Stimulated activated naive CD8-positive, alpha-beta T cell treated with anti-CD3 and anti-CD28 coated beads, Interleukin-15, Interleukin-2, amounts not matched to agents 100 ng/mL and 50 ng/mL, for 24 hours (primary cell): ENCODE measurements around the gene SLC13A3.

Experiments
- H3K27ac Mint-ChIP-seq: one replicate; pipeline ENCODE4 v1.8.0; 2021; ENCODE audit warnings: mild to moderate bottlenecking, mixed read lengths
- H3K27me3 Mint-ChIP-seq: one replicate; pipeline ENCODE4 v1.8.0; 2021; ENCODE audit warnings: mixed read lengths
- H3K36me3 Mint-ChIP-seq: one replicate; pipeline ENCODE4 v1.8.0; 2021; ENCODE audit warnings: low read depth, mixed read lengths
- H3K4me1 Mint-ChIP-seq: one replicate; pipeline ENCODE4 v1.8.0; 2021; ENCODE audit warnings: low read depth, mixed read lengths
- H3K4me3 Mint-ChIP-seq: one replicate; pipeline ENCODE4 v1.8.0; 2021; ENCODE audit warnings: mild to moderate bottlenecking, mixed read lengths
- H3K9me3 Mint-ChIP-seq: one replicate; pipeline ENCODE4 v1.8.0; 2021; ENCODE audit warnings: mixed read lengths

The SLC13A3 gene

DNA sequence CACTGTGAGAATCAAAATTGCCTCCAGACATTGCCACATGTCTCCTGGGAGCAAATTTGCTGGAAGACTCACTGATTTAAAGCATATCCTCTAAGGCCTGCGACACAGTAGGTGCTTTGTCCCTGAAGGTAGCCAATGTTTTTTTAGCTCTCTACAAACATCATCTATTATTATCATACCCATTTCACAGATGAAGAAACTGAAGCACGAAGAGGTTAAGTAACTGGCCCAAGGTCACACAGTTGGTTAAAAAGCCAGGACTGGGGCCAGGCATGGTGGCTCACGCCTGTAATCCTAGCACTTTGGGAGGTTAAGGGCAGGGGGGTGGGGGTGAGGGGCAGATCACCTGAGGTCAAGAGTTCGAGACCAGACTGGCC lies 12.4 kb downstream of the SLC13A3 start:
- H3K27ac Mint-ChIP-seq, result no peak overlapping the region
- H3K4me1 Mint-ChIP-seq, result no peaks in the 10 kb centered on the region
- no peaks in the 10 kb centered on the region for H3K9me3 Mint-ChIP-seq
- no peaks in the 10 kb centered on the region for H3K36me3 Mint-ChIP-seq
- H3K27me3 Mint-ChIP-seq, result peaks cover 8% of the 10 kb centered on the region
- H3K4me3 Mint-ChIP-seq, result no peak overlapping the region

DNA sequence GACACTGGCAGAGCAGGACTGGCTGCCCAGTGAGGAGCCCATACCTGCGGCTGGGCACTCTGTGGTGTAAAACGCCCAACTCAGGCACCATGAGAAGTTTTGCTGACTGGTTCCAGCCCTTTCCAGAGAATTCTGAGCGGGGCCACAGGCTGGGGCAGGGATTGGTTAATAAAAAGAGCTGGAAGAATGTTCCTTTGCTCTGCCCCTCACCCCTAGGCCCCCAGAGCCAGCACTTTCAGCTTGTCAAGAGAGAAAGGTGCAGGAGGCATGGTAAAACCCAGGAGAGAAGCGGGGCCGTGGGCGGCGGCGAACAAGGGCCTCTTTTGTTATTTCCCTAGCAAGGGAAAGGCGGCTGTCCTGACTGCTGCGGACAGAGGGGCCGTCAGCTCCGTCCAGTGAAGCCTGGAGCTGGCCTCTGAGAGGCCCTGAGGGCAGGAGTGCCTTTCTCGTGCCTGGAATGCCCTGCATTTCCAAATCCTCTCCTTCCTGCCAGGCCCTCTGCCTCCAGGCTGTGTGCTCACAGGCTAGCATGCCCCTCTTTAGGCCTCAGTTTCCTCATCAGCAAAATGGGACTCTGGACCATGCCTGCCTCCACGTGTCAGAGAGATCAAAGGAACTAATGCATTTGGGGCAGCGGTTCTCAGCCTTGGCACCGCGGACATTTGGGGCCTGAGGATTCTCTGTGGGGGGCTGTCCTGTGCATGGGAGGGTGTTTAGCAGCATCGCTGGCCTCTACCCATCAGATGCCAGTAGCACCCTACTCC lies 12.9 kb downstream of the SLC13A3 start:
- Mint-ChIP-seq H3K4me3 (no peak overlapping the region), H3K27ac (no peak overlapping the region), H3K27me3 (peaks cover 8% of the 10 kb centered on the region), H3K4me1 (no peaks in the 10 kb centered on the region), H3K9me3 (no peaks in the 10 kb centered on the region), H3K36me3 (no peaks in the 10 kb centered on the region)

DNA sequence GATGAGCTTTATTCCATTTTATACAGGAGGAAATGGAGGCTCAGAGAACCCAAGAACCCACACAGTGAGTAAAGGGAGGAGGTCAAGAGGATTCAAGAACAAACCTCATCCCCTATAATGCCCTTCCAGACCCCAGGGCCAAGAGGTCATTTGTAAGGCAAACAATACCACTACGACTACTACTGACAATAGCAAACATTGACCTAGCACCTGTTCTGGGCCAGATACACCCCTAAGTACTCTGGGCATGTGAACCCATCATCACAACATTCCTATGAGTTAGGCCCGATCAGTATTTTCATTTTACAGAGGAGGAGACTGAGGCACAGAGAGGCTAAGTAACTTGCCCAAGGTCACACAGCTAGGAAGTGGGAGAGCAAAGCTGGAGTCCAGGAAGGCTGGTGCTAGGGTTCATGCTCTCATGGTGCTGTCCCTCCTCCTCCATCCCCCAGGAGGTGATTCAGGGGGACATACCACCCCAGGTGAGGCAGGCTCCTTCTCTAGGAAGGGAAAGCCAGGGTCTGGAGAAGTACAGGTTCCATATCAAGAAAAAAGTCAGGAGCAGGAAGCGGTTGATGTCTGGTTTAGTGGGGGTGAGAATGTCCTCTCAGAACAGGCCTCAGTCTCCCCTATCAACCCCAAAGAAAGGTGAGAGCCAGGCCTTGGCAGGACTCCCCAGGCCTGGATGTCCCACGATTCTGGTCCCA lies 13.7 kb downstream of the SLC13A3 start:
- Mint-ChIP-seq H3K36me3 (no peaks in the 10 kb centered on the region), H3K4me3 (no peak overlapping the region), H3K9me3 (no peaks in the 10 kb centered on the region), H3K27ac (no peak overlapping the region), H3K4me1 (no peaks in the 10 kb centered on the region), H3K27me3 (peaks cover 13% of the 10 kb centered on the region)

DNA sequence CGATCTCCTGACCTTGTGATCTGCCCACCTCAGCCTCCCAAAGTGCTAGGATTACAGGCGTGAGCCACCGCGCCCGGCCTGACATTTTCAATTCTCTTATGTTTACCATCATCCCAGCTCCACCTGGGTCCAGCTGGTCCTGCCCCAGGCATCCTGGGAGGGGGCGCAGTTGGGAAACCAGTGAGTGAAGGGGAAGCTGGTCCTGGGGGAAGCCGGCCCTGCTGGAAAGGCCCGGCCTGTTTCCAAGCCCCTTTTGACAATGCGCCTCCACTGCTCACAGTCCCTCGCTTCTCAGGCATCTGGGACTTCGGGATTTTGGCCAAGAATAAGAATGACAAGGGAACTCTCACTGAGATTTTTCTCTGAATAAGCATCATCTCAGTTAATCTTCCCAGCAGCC lies 14.2 kb downstream of the SLC13A3 start:
- Mint-ChIP-seq H3K4me3 (no peak overlapping the region), H3K4me1 (no peaks in the 10 kb centered on the region), H3K27ac (no peak overlapping the region), H3K9me3 (no peaks in the 10 kb centered on the region), H3K27me3 (peaks cover 14% of the 10 kb centered on the region), H3K36me3 (no peaks in the 10 kb centered on the region)

DNA sequence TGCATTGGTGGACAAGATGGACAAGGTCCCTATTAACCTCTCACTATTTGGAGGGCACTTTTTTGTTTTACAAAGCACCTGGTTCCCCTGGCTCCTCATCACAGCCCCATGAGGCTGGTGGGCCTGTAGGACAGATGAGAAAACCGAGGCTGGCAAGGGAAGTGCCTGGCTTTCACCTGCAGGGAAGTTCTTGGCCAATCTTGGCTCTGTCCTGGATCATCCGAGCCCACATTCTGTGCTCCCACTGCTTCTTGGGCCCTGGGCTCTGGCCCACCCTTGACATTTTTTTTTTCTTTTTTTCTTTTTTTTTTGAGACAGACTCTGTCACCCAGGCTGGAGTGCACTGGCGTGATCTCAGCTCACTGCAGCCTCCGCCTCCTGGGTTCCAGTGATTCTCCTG lies 14.7 kb downstream of the SLC13A3 start:
- no peaks in the 10 kb centered on the region for H3K4me1 Mint-ChIP-seq
- no peaks in the 10 kb centered on the region for H3K36me3 Mint-ChIP-seq
- H3K4me3 Mint-ChIP-seq, result no peak overlapping the region
- peaks cover 15% of the 10 kb centered on the region for H3K27me3 Mint-ChIP-seq
- H3K27ac Mint-ChIP-seq, result no peak overlapping the region
- no peaks in the 10 kb centered on the region for H3K9me3 Mint-ChIP-seq

DNA sequence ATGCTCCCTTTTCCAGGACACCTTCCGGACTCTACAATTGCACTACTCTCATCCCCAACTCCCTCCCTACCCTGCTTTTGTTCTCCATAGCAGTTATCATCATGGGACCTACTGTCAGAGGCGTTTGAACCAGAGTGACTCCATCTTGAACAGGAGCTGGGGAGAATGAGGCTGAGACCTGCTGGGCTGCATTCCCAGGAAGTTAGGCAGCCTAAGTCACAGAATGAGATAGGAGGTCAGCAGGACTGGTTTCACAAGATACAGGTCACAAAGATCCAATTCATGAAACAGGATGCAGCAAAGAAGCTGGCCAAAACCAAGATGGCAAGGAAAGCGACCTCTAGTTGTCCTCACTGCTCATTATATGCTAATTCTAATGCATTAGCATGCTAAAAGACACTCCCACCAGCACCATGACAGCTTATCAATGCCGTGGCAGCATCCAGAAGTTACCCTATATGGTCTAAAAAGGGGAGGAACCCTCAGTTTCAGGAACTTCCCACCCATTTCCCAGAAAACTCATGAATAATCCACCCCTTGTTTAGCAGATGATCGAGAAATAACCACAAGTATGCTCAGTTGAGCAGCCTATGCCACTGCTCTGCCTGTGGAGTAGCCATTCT lies 15.6 kb downstream of the SLC13A3 start:
- Mint-ChIP-seq H3K4me3 (no peak overlapping the region), H3K9me3 (no peaks in the 10 kb centered on the region), H3K4me1 (no peaks in the 10 kb centered on the region), H3K27ac (no peak overlapping the region), H3K36me3 (no peaks in the 10 kb centered on the region), H3K27me3 (peaks cover 20% of the 10 kb centered on the region)

DNA sequence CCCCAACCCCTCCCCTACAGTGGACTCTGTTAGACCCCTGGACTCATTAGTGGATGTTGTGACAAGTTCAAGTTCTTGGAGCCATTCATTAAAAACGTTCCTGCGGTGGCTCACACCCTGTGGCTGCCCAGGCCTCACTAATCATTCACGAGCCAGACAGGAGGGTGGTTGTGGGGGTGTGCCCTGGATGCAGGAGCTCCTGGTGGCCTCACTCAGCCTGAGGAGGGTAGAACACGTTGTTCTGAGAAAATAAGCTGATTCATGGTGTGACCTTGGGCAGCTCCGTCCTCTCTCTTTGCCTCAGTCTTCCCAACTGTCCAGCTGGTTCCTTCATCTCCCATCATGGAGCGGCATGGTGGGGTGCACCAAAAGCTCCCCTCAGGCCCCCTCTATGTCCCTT lies 16.7 kb downstream of the SLC13A3 start:
- no peaks in the 10 kb centered on the region for H3K36me3 Mint-ChIP-seq
- no peaks in the 10 kb centered on the region for H3K4me1 Mint-ChIP-seq
- H3K27me3 Mint-ChIP-seq, result peaks cover 24% of the 10 kb centered on the region
- H3K27ac Mint-ChIP-seq, result no peak overlapping the region
- no peaks in the 10 kb centered on the region for H3K9me3 Mint-ChIP-seq
- H3K4me3 Mint-ChIP-seq, result no peak overlapping the region

DNA sequence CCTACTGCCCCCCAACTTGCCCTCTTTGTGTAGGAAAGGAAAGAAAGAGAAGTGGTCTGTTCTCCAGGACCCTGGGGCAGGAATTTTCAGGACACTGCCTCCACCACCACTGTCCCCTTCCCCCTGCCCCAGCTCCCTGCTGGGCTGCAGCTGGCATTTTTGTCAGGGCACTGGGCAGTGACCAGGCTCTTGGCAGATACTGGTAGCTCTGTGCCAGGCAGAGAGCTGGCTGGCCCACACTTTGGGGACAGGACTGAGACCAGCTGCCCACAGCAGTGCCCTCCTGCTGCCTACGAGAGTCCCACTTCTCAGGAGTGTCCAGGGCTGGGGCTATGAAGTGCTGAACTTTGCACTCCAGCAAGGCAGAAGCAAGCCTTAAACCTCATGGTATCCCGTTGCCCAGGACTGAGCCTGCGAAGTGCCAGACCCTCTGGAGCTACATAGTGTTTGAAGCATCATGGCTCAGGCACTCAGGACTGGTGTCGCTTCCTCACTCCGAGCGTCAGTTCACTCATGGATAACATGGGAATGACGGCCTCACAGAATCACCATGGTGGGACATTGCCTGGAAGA lies 19.3 kb downstream of the SLC13A3 start:
- Mint-ChIP-seq H3K4me1 (no peaks in the 10 kb centered on the region), H3K27ac (no peak overlapping the region), H3K36me3 (no peaks in the 10 kb centered on the region)

DNA sequence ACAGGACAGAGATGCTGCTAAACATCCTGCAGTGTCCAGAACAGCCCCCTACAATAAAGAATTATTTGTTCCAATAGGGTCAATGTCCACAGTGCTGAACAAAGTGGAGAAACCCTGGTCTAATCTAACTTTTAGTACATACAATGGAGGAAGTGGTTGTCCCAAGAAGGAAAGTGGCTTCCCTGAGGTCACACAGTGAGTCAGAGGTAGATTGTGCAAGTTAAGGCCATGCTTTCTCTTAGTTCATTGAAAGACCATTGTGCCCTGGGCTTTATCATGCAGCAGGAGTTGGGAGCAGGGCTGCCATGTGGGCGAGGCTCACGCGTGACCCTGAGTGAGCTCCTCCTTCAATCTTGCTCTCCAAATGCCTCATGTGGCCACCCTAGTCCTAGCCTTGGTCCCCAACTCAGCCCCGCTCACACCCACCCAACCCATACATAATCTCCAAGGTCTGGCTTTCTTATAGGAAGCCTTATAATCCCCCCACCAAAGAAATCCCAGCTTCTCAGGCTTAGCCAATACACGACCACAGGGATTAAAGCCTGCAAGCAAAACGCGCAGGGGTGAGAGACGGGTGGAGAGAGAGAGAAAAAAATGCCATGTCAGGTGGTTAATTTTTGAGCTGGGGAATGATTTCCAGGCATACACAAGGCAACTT lies 19.9 kb downstream of the SLC13A3 start:
- H3K27ac Mint-ChIP-seq, result no peak overlapping the region
- peaks cover 32% of the 10 kb centered on the region for H3K27me3 Mint-ChIP-seq
- no peaks in the 10 kb centered on the region for H3K36me3 Mint-ChIP-seq

More for the DNA sequence above, 19.3 kb downstream of the SLC13A3 start:
- Mint-ChIP-seq H3K9me3 (no peaks in the 10 kb centered on the region), H3K4me3 (no peak overlapping the region), H3K27me3 (peaks cover 29% of the 10 kb centered on the region)

DNA sequence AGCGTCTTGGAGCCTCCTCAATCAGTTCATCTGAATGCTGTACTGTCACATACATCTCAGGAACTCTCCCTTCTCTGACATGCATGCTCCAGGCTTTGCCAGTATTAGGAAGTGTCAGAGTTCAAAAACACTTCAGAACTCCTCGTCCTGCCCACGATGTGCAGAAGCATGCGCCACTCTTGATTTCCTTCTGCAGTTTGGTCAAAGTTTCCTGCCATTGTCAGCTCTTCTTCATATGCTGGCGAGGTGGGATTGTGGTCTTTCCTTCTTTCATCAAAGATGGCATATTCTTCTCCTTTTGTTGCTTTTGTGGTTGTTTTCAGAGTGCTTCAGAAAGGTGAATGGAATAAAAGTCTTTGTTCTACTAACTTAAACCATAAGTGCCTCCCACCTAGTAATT lies 21.0 kb downstream of the SLC13A3 start:
- Mint-ChIP-seq H3K4me1 (no peaks in the 10 kb centered on the region), H3K27me3 (peaks cover 32% of the 10 kb centered on the region), H3K9me3 (peaks cover 5% of the 10 kb centered on the region), H3K27ac (no peak overlapping the region), H3K4me3 (no peak overlapping the region), H3K36me3 (no peaks in the 10 kb centered on the region)

More for the DNA sequence above, 19.9 kb downstream of the SLC13A3 start:
- no peaks in the 10 kb centered on the region for H3K9me3 Mint-ChIP-seq
- H3K4me3 Mint-ChIP-seq, result no peak overlapping the region
- no peaks in the 10 kb centered on the region for H3K4me1 Mint-ChIP-seq

DNA sequence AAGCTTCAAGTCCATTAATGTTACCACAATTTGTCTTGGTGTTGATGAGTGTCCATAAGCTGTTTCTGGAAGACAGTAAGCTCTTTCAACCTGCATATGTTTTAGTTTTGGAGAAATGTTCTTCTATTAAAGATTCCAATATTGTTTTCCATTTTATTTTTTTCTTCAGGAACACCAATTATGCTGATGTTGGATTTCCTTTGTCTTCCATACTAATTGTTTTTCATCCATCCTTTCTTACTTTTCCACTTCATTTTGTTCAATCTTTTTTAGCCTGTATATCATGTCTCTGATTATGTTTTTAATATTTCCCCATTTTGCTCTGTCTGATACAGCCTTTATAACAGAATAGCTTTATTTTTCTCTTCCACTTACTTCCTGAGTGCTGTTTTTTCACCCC lies 21.9 kb downstream of the SLC13A3 start:
- Mint-ChIP-seq H3K27ac (no peak overlapping the region), H3K9me3 (peaks cover 10% of the 10 kb centered on the region), H3K36me3 (no peaks in the 10 kb centered on the region), H3K4me1 (no peaks in the 10 kb centered on the region), H3K4me3 (no peak overlapping the region), H3K27me3 (peaks cover 24% of the 10 kb centered on the region)

DNA sequence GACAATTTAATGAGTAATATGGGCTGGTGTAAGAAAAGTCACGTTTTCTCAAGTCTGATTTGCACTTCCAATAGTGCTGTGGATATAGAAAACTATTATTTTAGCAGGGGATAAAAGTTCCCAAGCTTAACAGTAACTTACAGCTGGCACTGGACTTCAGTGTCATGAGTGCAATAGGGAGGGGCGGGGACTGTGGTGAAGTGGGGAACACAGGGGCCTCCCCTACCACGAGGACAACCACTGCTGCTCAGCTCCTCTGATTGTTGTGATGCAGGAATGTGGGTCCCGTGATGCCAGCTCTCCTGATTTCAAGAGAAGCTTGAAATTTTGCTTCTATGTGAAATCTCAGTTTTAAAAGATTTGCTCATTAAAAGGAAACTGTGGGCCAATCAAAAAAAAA lies 24.0 kb downstream of the SLC13A3 start:
- H3K27me3 Mint-ChIP-seq, result peaks cover 33% of the 10 kb centered on the region
- H3K4me3 Mint-ChIP-seq, result no peak overlapping the region
- H3K4me1 Mint-ChIP-seq, result no peaks in the 10 kb centered on the region
- no peak overlapping the region for H3K27ac Mint-ChIP-seq
- peaks cover 18% of the 10 kb centered on the region for H3K9me3 Mint-ChIP-seq
- H3K36me3 Mint-ChIP-seq, result no peaks in the 10 kb centered on the region

DNA sequence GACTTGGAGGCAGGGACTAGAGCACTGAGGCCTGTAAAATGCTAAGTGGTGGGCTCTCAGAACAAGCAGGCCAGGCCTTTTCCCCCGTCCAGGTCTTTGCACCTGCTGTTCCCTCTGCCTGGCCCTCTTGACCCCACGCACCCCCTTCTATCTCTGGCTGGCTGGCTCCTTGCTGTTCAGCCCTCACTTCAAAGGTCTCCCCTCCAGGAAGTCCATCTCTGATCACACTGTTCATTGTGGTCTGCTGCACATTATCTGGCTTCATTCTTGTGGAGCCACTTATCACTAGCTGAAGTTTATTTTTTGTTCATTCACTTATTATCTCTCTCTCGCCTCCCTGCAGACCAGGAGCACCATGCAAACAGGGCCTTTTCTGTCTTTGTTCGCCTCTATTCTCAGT lies 24.5 kb downstream of the SLC13A3 start:
- Mint-ChIP-seq H3K27ac (no peak overlapping the region), H3K36me3 (no peaks in the 10 kb centered on the region), H3K27me3 (peaks cover 33% of the 10 kb centered on the region), H3K9me3 (peaks cover 18% of the 10 kb centered on the region), H3K4me3 (no peak overlapping the region), H3K4me1 (no peaks in the 10 kb centered on the region)

DNA sequence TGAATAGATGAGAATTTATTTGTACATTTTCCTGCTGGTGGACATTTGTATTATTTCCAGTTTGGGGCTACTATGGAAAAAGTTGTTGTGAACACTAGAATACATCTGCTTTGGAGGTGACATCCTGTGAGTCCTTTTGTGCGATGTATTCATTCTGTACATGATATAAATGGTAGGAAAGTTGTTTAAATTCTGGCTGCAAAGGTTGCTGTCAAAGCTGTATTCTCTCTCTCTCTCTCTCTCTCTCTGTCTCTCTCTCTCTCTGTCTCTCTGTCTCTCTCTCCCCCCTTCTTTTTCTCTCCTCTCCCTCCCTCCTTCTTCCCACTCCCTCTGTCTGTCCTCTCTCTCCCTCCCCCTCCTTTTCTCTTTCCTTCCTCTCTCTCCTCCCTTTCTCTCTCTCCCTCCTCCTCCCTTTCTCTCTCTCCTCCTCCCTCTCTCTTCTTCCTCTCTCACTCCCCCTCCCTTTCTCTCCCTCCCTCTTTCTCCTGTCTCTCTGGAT lies 25.3 kb downstream of the SLC13A3 start:
- Mint-ChIP-seq H3K27me3 (peaks cover 27% of the 10 kb centered on the region), H3K9me3 (peaks cover 18% of the 10 kb centered on the region), H3K4me3 (no peak overlapping the region)

More for the DNA sequence above, 25.3 kb downstream of the SLC13A3 start:
- Mint-ChIP-seq H3K36me3 (no peaks in the 10 kb centered on the region), H3K4me1 (no peaks in the 10 kb centered on the region), H3K27ac (no peak overlapping the region)
